GM19463 (cell line): ENCODE measurements around the gene SMIM45.

Experiments used
- ATAC-seq: cut with Tn5 transposase; IDR thresholded peaks from one replicate; pipeline ENCODE4 v1.9.1; 2021; ENCODE audit warnings: mild to moderate bottlenecking, moderate library complexity; ENCODE audit not compliant: unreplicated experiment

The SMIM45 gene

GRCh38 chr22:41966607-41967240 is 14.8 kb downstream of the SMIM45 start:
- ATAC-seq: no peak

- no peak for ATAC-seq
Observed at GRCh38 chr22:41968601-41969000, 16.7 kb downstream of the SMIM45 start.

- no peak for ATAC-seq
Observed at GRCh38 chr22:41969110-41969646, 17.2 kb downstream of the SMIM45 start, which contains the start of gene SEPTIN3. TSS of gene SEPTIN3 (plus strand) at chr22:41969443. CDS start at chr22:41971493, 2,050 bp downstream.

- ATAC-seq: no peak
Observed at GRCh38 chr22:41970601-41971000, 18.7 kb downstream of the SMIM45 start.

GRCh38 chr22:41971431-41971830 is 19.5 kb downstream of the SMIM45 start:
- ATAC-seq: no peak

- ATAC-seq: no peak
Observed at GRCh38 chr22:41974691-41975290, 22.8 kb downstream of the SMIM45 start.

- no peak for ATAC-seq
Observed at GRCh38 chr22:41975299-41976069, 23.5 kb downstream of the SMIM45 start.

GRCh38 chr22:41976070-41976901 is 24.3 kb downstream of the SMIM45 start:
- no peak for ATAC-seq

- ATAC-seq: no peak
Observed at GRCh38 chr22:41976961-41977566, 25.1 kb downstream of the SMIM45 start.

- ATAC-seq: no peak
Observed at GRCh38 chr22:41978732-41979131, 26.8 kb downstream of the SMIM45 start.

- no peak for ATAC-seq
Observed at GRCh38 chr22:41979423-41980250, 27.7 kb downstream of the SMIM45 start.

GRCh38 chr22:41982865-41983264 is 30.9 kb downstream of the SMIM45 start:
- no peak for ATAC-seq

GRCh38 chr22:41983513-41984405 is 31.8 kb downstream of the SMIM45 start:
- ATAC-seq: no peak

GRCh38 chr22:41987276-41987675 is 35.3 kb downstream of the SMIM45 start:
- no peak for ATAC-seq

GRCh38 chr22:41989246-41989645 is 37.3 kb downstream of the SMIM45 start:
- ATAC-seq: no peak

GRCh38 chr22:41991111-41991510 is 39.2 kb downstream of the SMIM45 start:
- ATAC-seq: no peak

GRCh38 chr22:41992496-41992895 is 40.5 kb downstream of the SMIM45 start:
- ATAC-seq: no peak

- ATAC-seq: no peak
Observed at GRCh38 chr22:41995211-41995610, 43.3 kb downstream of the SMIM45 start.

- no peak for ATAC-seq
Observed at GRCh38 chr22:41996826-41997225, 44.9 kb downstream of the SMIM45 start.
